GM13976 (cell line): ENCODE results near the gene KCNJ5.
A peak's percentile ranks its signal among the peaks of the same experiment; 100 is the strongest.

Experiments used
- DNase-seq: peaks from one replicate; pipeline ENCODE4 v3.0.0; 2012; ENCODE audit warnings: low spot score
- in situ Hi-C: fragments of 300-500 bp; cut with MboI; formaldehyde crosslinking; loops from one replicate; pipeline ENCODE4 v1.12.0; 2022; ENCODE audit warnings: low sequenced_read_pairs, mixed read lengths, inconsistent platforms; ENCODE audit not compliant: unreplicated experiment
- TF ChIP-seq, protein P1 (sequence below): IDR thresholded peaks from 2 replicates; pipeline ENCODE4 v1.5.1; 2012; ENCODE audit warnings: borderline replicate concordance, mild to moderate bottlenecking; ENCODE audit not compliant: insufficient read depth; ENCODE audit errors: extremely low read depth, missing control alignments, control extremely low read depth

Gene KCNJ5

DNA sequence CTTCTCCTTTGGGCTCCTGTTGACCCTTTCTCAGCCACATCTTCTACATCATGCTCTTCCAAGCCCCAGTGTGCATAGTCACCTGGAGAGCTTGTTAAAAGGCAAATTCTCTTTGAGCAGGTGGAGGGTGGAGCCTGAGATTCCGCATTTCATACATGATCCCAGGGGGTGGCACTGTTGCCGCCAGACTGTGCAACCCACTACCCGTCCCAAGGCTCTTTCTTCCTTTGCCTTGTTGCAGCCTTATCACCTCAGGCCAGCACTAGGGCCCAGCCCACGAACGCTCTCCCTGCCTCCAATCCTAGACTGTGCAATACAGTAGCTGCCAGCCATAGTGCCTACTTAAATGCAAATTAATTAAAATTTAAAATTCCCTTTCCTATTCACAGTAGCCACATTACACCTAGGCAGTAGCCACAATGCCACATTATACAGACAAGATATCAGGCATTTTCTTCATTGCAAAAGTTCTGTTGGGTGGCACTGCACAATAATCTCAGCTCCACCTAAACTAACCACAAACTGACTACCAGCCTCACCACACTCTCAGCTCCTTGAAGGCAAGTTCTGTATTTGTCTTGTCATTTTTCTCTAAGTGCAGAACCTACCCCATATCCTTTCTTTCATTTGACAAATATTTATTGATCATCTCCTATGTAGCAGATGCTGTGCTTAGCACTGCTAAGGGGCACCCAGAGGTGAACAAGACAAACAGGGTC is 4.6 kb upstream of the KCNJ5 start:
- no peak for DNase-seq
- TF ChIP-seq, protein P1, sequence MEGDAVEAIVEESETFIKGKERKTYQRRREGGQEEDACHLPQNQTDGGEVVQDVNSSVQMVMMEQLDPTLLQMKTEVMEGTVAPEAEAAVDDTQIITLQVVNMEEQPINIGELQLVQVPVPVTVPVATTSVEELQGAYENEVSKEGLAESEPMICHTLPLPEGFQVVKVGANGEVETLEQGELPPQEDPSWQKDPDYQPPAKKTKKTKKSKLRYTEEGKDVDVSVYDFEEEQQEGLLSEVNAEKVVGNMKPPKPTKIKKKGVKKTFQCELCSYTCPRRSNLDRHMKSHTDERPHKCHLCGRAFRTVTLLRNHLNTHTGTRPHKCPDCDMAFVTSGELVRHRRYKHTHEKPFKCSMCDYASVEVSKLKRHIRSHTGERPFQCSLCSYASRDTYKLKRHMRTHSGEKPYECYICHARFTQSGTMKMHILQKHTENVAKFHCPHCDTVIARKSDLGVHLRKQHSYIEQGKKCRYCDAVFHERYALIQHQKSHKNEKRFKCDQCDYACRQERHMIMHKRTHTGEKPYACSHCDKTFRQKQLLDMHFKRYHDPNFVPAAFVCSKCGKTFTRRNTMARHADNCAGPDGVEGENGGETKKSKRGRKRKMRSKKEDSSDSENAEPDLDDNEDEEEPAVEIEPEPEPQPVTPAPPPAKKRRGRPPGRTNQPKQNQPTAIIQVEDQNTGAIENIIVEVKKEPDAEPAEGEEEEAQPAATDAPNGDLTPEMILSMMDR: peak; percentile 12
- in situ Hi-C loops: loop anchor here (5.0 to 25.0 kb wide), 2 partner anchors 66 to 451 kb away; no protein-coding TSS in a partner anchor

DNA sequence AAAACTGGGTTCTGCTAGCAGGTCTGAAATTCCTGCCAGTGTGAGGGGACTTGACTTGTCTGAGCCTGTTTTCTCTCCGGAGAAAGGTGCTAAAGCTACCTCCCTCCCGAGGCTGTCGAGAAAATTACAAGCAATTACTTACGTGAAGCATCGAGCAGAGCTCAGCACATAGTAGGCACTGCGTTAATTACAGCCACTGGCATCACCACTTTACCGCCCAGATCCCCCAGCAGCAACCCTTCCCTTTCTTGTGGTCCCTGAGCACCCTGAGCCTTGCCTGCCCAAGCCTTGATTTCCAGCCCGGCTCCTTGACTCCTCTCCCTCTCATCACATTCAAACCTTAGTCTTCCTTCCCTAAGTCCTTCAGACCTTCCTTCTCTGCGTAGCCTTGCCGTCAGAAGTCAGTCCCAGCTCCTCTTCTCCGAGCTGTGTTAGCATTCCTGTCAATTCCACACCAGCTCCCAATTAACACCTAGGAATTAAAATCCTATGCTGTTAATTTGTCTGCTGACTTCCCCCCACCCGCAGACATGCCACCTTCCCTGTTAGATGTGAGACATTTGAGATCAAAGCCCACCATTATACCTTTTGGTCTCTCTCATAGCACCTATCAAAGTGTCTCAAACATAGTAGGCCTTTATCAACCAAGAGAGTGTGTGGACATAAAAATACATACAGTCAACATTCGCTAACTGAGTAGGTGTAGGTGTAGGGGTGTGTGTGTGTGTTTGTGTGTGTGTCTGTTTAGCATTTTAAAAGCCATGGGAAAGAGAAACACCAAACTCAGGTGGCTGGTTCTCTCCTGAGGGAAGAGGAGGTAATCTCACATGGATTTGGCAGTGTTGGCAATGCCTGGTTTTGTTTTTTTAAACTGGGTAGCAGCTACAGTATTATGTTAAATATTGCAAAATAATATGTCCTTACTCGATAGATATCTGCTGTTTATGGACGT is 2.8 kb upstream of the KCNJ5 start:
- in situ Hi-C loops: loop anchor here (5.0 to 25.0 kb wide), 2 partner anchors 64 to 449 kb away; no protein-coding TSS in a partner anchor
- TF ChIP-seq, protein P1: no peak
- no peak for DNase-seq

DNA sequence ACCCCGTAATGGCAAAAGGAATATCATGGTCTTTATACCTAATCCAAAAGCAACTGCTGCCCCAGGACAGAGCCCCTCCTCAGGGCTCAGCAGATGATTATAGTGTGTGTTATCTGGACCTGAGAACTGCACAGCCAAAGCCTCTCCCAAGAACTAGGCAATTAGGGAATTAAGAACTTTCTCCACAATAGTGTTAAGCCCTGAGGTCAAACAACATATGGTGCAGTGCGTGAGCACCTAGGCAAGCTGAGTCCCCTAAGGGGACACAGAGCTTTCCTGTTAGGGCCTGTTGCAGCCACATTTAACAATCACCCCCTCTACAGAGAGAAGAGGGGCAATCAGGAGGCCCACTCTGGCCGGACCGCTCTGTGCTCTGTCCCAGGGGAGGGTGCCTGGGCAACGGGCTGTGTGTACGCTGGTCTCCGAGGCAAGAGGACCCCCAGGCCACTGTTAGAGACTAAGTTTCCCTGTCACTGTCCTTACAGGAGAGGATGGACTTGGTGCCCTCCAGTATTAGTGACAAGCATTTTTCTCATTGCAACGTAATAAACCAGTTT is 1.4 kb upstream of the KCNJ5 start:
- in situ Hi-C loops: loop anchor here (5.0 to 25.0 kb wide), 2 partner anchors 63 to 448 kb away; no protein-coding TSS in a partner anchor
- no peak for DNase-seq
- TF ChIP-seq, protein P1: no peak

DNA sequence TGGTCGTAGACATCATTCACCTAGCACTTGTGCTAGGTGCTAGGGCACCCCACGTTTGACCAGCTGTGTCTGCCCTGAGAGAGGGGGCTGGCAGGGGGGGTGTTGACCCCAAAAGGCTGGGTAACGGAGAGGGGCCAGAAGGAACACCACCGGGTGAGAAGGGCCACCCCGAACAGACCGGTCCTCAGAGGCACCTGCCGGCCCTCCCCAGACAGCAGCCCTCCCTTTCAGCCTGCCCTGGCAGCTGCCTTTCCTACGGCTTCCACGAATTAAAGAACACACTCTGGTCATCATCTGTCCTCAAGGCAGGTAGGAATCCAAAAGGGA is 977 bp upstream of the KCNJ5 start:
- TF ChIP-seq, protein P1: no peak
- DNase-seq: no peak
- in situ Hi-C loops: loop anchor here (25.0 kb wide), 1 partner anchor 447 kb away; no protein-coding TSS in a partner anchor

DNA sequence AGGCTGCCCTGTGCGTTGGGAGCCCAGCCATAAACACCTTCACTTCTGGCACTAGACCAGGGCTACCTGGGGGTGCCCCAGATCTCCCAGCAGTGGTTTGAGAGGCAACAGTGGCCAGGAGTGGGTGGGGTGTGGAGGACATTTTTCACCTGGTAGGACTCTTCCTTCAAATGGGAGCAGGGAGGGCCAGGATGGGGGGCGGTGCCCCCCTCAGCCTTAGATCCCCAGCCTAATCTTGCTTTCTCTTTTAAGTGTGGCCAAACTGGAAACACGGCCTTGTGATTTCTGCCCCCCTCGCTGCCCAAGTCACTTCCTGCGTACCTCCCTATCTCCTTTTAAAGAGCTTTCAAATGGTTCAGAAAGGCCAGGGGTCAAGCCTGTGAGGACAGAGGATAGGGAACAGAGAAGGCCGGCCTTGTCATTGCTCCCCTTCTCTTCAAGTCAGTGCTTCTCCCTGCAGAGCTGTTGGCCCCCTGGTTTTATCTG is 800 bp downstream of the KCNJ5 start:
- no peak for DNase-seq
- in situ Hi-C loops: loop anchor here (25.0 kb wide), 1 partner anchor 445 kb away; no protein-coding TSS in a partner anchor
- TF ChIP-seq, protein P1: no peak
